Cerebellar cortex (tissue), 1 donor: ENCODE results near the gene DOCK4.

Experiments
- DNase-seq: peaks from one replicate; pipeline ENCODE4 v3.0.0-alpha.2; 2015; ENCODE audit warnings: low spot score

DOCK4 gene

GRCh38 chr7:112073530-112073929 lies 132.7 kb downstream of the DOCK4 start:
- no peak for DNase-seq

GRCh38 chr7:112072541-112073245 lies 133.5 kb downstream of the DOCK4 start:
- no peak for DNase-seq

GRCh38 chr7:112071856-112072255 lies 134.3 kb downstream of the DOCK4 start:
- DNase-seq = no peak

GRCh38 chr7:112070674-112071256 lies 135.4 kb downstream of the DOCK4 start:
- no peak for DNase-seq

GRCh38 chr7:112069879-112070321 lies 136.3 kb downstream of the DOCK4 start:
- DNase-seq = no peak

- DNase-seq = no peak
Observed at GRCh38 chr7:112068967-112069366, 137.2 kb downstream of the DOCK4 start.

GRCh38 chr7:112067632-112068540 lies 138.3 kb downstream of the DOCK4 start:
- DNase-seq = no peak

GRCh38 chr7:112067200-112067599 lies 139.0 kb downstream of the DOCK4 start:
- no peak for DNase-seq

GRCh38 chr7:112065758-112066157 lies 140.4 kb downstream of the DOCK4 start:
- no peak for DNase-seq

GRCh38 chr7:112064627-112065385 lies 141.4 kb downstream of the DOCK4 start:
- no peak for DNase-seq

- DNase-seq = no peak
Observed at GRCh38 chr7:112063974-112064373, 142.2 kb downstream of the DOCK4 start.

- DNase-seq = no peak
Observed at GRCh38 chr7:112061051-112061450, 145.1 kb downstream of the DOCK4 start.

- no peak for DNase-seq
Observed at GRCh38 chr7:112060625-112061024, 145.6 kb downstream of the DOCK4 start.

- DNase-seq = no peak
Observed at GRCh38 chr7:112059675-112060074, 146.5 kb downstream of the DOCK4 start.

- DNase-seq = no peak
Observed at GRCh38 chr7:112058686-112059085, 147.5 kb downstream of the DOCK4 start.

- no peak for DNase-seq
Observed at GRCh38 chr7:112056409-112056808, 149.8 kb downstream of the DOCK4 start.

GRCh38 chr7:112053737-112054069 lies 152.5 kb downstream of the DOCK4 start:
- no peak for DNase-seq

GRCh38 chr7:112052993-112053736 lies 153.0 kb downstream of the DOCK4 start:
- no peak for DNase-seq

GRCh38 chr7:112052498-112052897 lies 153.7 kb downstream of the DOCK4 start:
- DNase-seq = no peak

- no peak for DNase-seq
Observed at GRCh38 chr7:112050250-112050881, 155.8 kb downstream of the DOCK4 start.
